ENCODE results near the gene CAMK2G. TPM values are rescaled to one million over a fixed set of nuclear protein-coding genes. Genes with fewer than 3 reads are reported as not detected.

The CAMK2G gene
- total RNA-seq, 4 donors from 2014 or later = 72.0 to 131 (median 83.0) TPM

- Histone ChIP-seq H3K36me3 (peaks cover 0 to 14% (median 6%) of the 10 kb centered on the region in 4 donors), H3K4me1 (peaks cover 6 to 17% (median 14%) of the 10 kb centered on the region in 4 donors), H3K9me3 (no peaks in the 10 kb centered on the region)
Measured at GRCh38 chr10:73816917-73817729, 57.2 kb downstream of the CAMK2G start.

GRCh38 chr10:73815719-73816030 lies 58.7 kb downstream of the CAMK2G start:
- peaks cover 0 to 14% (median 3%) of the 10 kb centered on the region in 4 donors for H3K36me3 ChIP-seq
- intact Hi-C loops (cut with DNase I; ENCODE audit: low total_unique reads) = no loop called here
- H3K4me3 ChIP-seq = no peak overlapping the region
- no peaks in the 10 kb centered on the region for H3K27me3 ChIP-seq
- DNase-seq = no peak
- TF ChIP-seq POLR2A (IDR thresholded peaks at IDR 0.05) (no peak), EP300 (IDR thresholded peaks at IDR 0.05; ENCODE audit: low read depth) (no peak), CTCF (IDR thresholded peaks at IDR 0.05) (no peak), POLR2AphosphoS5 (IDR thresholded peaks at IDR 0.05) (no peak)
- in situ Hi-C loops (cut with MboI; ENCODE audit: low pct_ligation_motif_present in 1 of 4, low pct_unique_long_range_greater_than_20kb in 1 of 4, low sequenced_read_pairs in 3 of 4) = no loop called here
- no peaks in the 10 kb centered on the region for H3K9me3 ChIP-seq
- H3K27ac ChIP-seq = peak overlapping the region; percentile 6 to 22 (median 16)
- peaks cover 6 to 19% (median 15%) of the 10 kb centered on the region in 4 donors for H3K4me1 ChIP-seq

More at GRCh38 chr10:73816917-73817729, 57.2 kb downstream of the CAMK2G start:
- no peak overlapping the region for H3K4me3 ChIP-seq
- DNase-seq = no peak
- peak overlapping the region in 2 of 4 donors; percentile 2 to 29 for H3K27ac ChIP-seq
- TF ChIP-seq CTCF (IDR thresholded peaks at IDR 0.05) (no peak), POLR2AphosphoS5 (IDR thresholded peaks at IDR 0.05) (no peak), EP300 (IDR thresholded peaks at IDR 0.05; ENCODE audit: low read depth) (no peak), POLR2A (IDR thresholded peaks at IDR 0.05) (no peak)
- WGBS, 2 donors (ENCODE audit: low coverage in 1 of 2) = 71 to 87% methylated on average over 1 to 10 of the region's 10 CpGs
- intact Hi-C loops (cut with DNase I; ENCODE audit: low total_unique reads) (no loop called here), in situ Hi-C loops (cut with MboI; ENCODE audit: low pct_ligation_motif_present in 1 of 4, low pct_unique_long_range_greater_than_20kb in 1 of 4, low sequenced_read_pairs in 3 of 4) (no loop called here)
- no peaks in the 10 kb centered on the region for H3K27me3 ChIP-seq

- no peaks in the 10 kb centered on the region for H3K27me3 ChIP-seq
- 86% methylated on average over 22 of the region's 22 CpGs; no CpG with 5 or more reads in 1 of the 2 donors for WGBS, 2 donors (ENCODE audit: low coverage in 1 of 2)
- peaks cover 6 to 24% (median 19%) of the 10 kb centered on the region in 4 donors for H3K4me1 ChIP-seq
- peaks cover 0 to 14% (median 3%) of the 10 kb centered on the region in 4 donors for H3K36me3 ChIP-seq
- DNase-seq = no peak
- no peak for TF ChIP-seq POLR2AphosphoS5 (IDR thresholded peaks at IDR 0.05)
- TF ChIP-seq CTCF (IDR thresholded peaks at IDR 0.05) = peak in 2 of 5 experiments; percentile 25 to 32
- H3K9me3 ChIP-seq = no peaks in the 10 kb centered on the region
- in situ Hi-C loops (cut with MboI; ENCODE audit: low pct_ligation_motif_present in 1 of 4, low pct_unique_long_range_greater_than_20kb in 1 of 4, low sequenced_read_pairs in 3 of 4) (no loop called here), intact Hi-C loops (cut with DNase I; ENCODE audit: low total_unique reads) (no loop called here)
- H3K27ac ChIP-seq = peak overlapping the region; percentile 6 to 22 (median 16)
- no peak overlapping the region for H3K4me3 ChIP-seq
Measured at GRCh38 chr10:73814896-73815718, 59.2 kb downstream of the CAMK2G start.

GRCh38 chr10:73814276-73814895 lies 60.0 kb downstream of the CAMK2G start:
- H3K4me1 ChIP-seq = peaks cover 0 to 24% (median 13%) of the 10 kb centered on the region in 4 donors
- DNase-seq = no peak
- no peak overlapping the region for H3K27ac ChIP-seq
- no peaks in the 10 kb centered on the region for H3K27me3 ChIP-seq
- H3K9me3 ChIP-seq = no peaks in the 10 kb centered on the region
- H3K4me3 ChIP-seq = no peak overlapping the region
- in situ Hi-C loops (cut with MboI; ENCODE audit: low pct_ligation_motif_present in 1 of 4, low pct_unique_long_range_greater_than_20kb in 1 of 4, low sequenced_read_pairs in 3 of 4) = no loop called here
- intact Hi-C loops (cut with DNase I; ENCODE audit: low total_unique reads) = no loop called here
- WGBS, 2 donors (ENCODE audit: low coverage in 1 of 2) = 87 to 91% methylated on average over 7 to 13 of the region's 13 CpGs
- TF ChIP-seq POLR2AphosphoS5 (IDR thresholded peaks at IDR 0.05) = no peak
- TF ChIP-seq POLR2A (IDR thresholded peaks at IDR 0.05) = no peak
- TF ChIP-seq EP300 (IDR thresholded peaks at IDR 0.05; ENCODE audit: low read depth) = no peak
- no peak for TF ChIP-seq CTCF (IDR thresholded peaks at IDR 0.05)
- H3K36me3 ChIP-seq = peaks cover 0 to 14% (median 3%) of the 10 kb centered on the region in 4 donors
